ENCODE measurements around the gene TNIK. TPM values are rescaled to one million over a fixed set of nuclear protein-coding genes. Genes with fewer than 3 reads are reported as not detected.

Gene TNIK
- total and polyA plus RNA-seq, 5 experiments from 2014 or later: 13.2 to 50.0 (median 16.1) TPM

- POLR2A ChIA-PET: interaction anchor here (0.6 to 1.0 kb wide), 2 partner anchors 16 to 26 kb away, joined by 3 to 8 read pairs; no protein-coding TSS in a partner anchor
- Mint-ChIP-seq H3K27ac (peak overlapping the region in 5 of 10 donors; percentile 14 to 76 (median 30)), H3K36me3 (peaks cover 0 to 8% (median 7%) of the 10 kb centered on the region in 3 donors), H3K9me3 (no peaks in the 10 kb centered on the region), H3K4me3 (no peak overlapping the region), H3K4me1 (peaks cover 25 to 76% (median 55%) of the 10 kb centered on the region in 4 donors), H3K27me3 (no peaks in the 10 kb centered on the region)
- ATAC-seq: no peak
- no peak for DNase-seq
Measured at GRCh38 chr3:171334465-171334811, 125.8 kb downstream of the TNIK start.

- Mint-ChIP-seq H3K27me3 (no peaks in the 10 kb centered on the region), H3K4me3 (no peak overlapping the region), H3K27ac (peak overlapping the region in 5 of 10 donors; percentile 14 to 76 (median 30)), H3K4me1 (peaks cover 22 to 76% (median 55%) of the 10 kb centered on the region in 4 donors), H3K36me3 (peaks cover 0 to 8% (median 7%) of the 10 kb centered on the region in 3 donors), H3K9me3 (no peaks in the 10 kb centered on the region)
- POLR2A ChIA-PET: interaction anchor here (1.0 kb wide), 1 partner anchor 26 kb away, joined by 3 read pairs; no protein-coding TSS in a partner anchor
- no peak for ATAC-seq
- no peak for DNase-seq
Measured at GRCh38 chr3:171333784-171334464, 126.3 kb downstream of the TNIK start.

GRCh38 chr3:171330938-171331337, 129.3 kb downstream of the TNIK start:
- POLR2A ChIA-PET: no interaction called here
- DNase-seq (no peak), ATAC-seq (no peak)
- no peak overlapping the region for H3K4me3 Mint-ChIP-seq
- peaks cover 0 to 8% (median 0%) of the 10 kb centered on the region in 3 donors for H3K36me3 Mint-ChIP-seq
- peak overlapping the region in 2 of 10 donors; percentile 14 to 49 for H3K27ac Mint-ChIP-seq
- peaks cover 19 to 76% (median 63%) of the 10 kb centered on the region in 4 donors for H3K4me1 Mint-ChIP-seq
- H3K9me3 Mint-ChIP-seq: no peaks in the 10 kb centered on the region
- H3K27me3 Mint-ChIP-seq: no peaks in the 10 kb centered on the region

GRCh38 chr3:171329746-171330145, 130.5 kb downstream of the TNIK start:
- Mint-ChIP-seq H3K4me3 (no peak overlapping the region), H3K36me3 (peaks cover 0 to 10% (median 0%) of the 10 kb centered on the region in 3 donors), H3K27me3 (no peaks in the 10 kb centered on the region), H3K27ac (peak overlapping the region in 3 of 10 donors; percentile 0 to 40 (median 11)), H3K4me1 (peaks cover 19 to 65% (median 55%) of the 10 kb centered on the region in 4 donors), H3K9me3 (no peaks in the 10 kb centered on the region)
- no peak for DNase-seq
- POLR2A ChIA-PET: interaction anchor here (0.6 kb wide), 1 partner anchor 116 kb away, joined by 3 read pairs; no protein-coding TSS in a partner anchor
- no peak for ATAC-seq

GRCh38 chr3:171328419-171329082, 131.7 kb downstream of the TNIK start:
- peak overlapping the region in 6 of 10 donors; percentile 43 to 82 (median 72) for H3K27ac Mint-ChIP-seq
- no peaks in the 10 kb centered on the region for H3K9me3 Mint-ChIP-seq
- peak; percentile 92 to 97 for ATAC-seq
- H3K27me3 Mint-ChIP-seq: no peaks in the 10 kb centered on the region
- POLR2A ChIA-PET: interaction anchor here (1.5 kb wide), 1 partner anchor 130 kb away, joined by 4 read pairs; no protein-coding TSS in a partner anchor
- H3K4me3 Mint-ChIP-seq: peak overlapping the region in 9 of 10 donors; percentile 42 to 77 (median 52)
- peaks cover 0 to 12% (median 8%) of the 10 kb centered on the region in 3 donors for H3K36me3 Mint-ChIP-seq
- DNase-seq: peak; percentile 11 to 77 (median 51)
- H3K4me1 Mint-ChIP-seq: peaks cover 18 to 62% (median 56%) of the 10 kb centered on the region in 4 donors

GRCh38 chr3:171327441-171328174, 132.6 kb downstream of the TNIK start:
- POLR2A ChIA-PET: interaction anchor here (1.5 kb wide), 1 partner anchor 131 kb away, joined by 4 read pairs; no protein-coding TSS in a partner anchor
- Mint-ChIP-seq H3K9me3 (no peaks in the 10 kb centered on the region), H3K27ac (peak overlapping the region in 2 of 10 donors; percentile 54 to 62), H3K27me3 (no peaks in the 10 kb centered on the region), H3K4me1 (peaks cover 18 to 67% (median 61%) of the 10 kb centered on the region in 4 donors), H3K4me3 (no peak overlapping the region), H3K36me3 (peaks cover 0 to 12% (median 8%) of the 10 kb centered on the region in 3 donors)
- DNase-seq (no peak), ATAC-seq (no peak)

- Mint-ChIP-seq H3K27me3 (no peaks in the 10 kb centered on the region), H3K4me1 (peaks cover 18 to 64% (median 59%) of the 10 kb centered on the region in 4 donors), H3K27ac (peak overlapping the region in 4 of 10 donors; percentile 5 to 52 (median 38)), H3K9me3 (no peaks in the 10 kb centered on the region), H3K4me3 (no peak overlapping the region), H3K36me3 (peaks cover 0 to 12% (median 8%) of the 10 kb centered on the region in 3 donors)
- POLR2A ChIA-PET: no interaction called here
- no peak for ATAC-seq
- no peak for DNase-seq
Measured at GRCh38 chr3:171326717-171327440, 133.3 kb downstream of the TNIK start.

GRCh38 chr3:171323938-171324536, 136.2 kb downstream of the TNIK start:
- peak overlapping the region in 6 of 10 donors; percentile 4 to 64 (median 16) for H3K27ac Mint-ChIP-seq
- H3K4me1 Mint-ChIP-seq: peaks cover 11 to 53% (median 42%) of the 10 kb centered on the region in 4 donors

GRCh38 chr3:171321559-171322360, 138.4 kb downstream of the TNIK start:
- peaks cover 6 to 34% (median 25%) of the 10 kb centered on the region in 4 donors for H3K4me1 Mint-ChIP-seq
- no peaks in the 10 kb centered on the region for H3K9me3 Mint-ChIP-seq
- POLR2A ChIA-PET: no interaction called here
- ATAC-seq (no peak), DNase-seq (no peak)
- H3K27ac Mint-ChIP-seq: peak overlapping the region in 1 of 10 donors; percentile 55
- no peak overlapping the region for H3K4me3 Mint-ChIP-seq
- H3K36me3 Mint-ChIP-seq: peaks cover 0 to 12% (median 8%) of the 10 kb centered on the region in 3 donors
- no peaks in the 10 kb centered on the region for H3K27me3 Mint-ChIP-seq

More at GRCh38 chr3:171323938-171324536, 136.2 kb downstream of the TNIK start:
- H3K4me3 Mint-ChIP-seq: peak overlapping the region in 1 of 10 donors; percentile 6
- H3K27me3 Mint-ChIP-seq: no peaks in the 10 kb centered on the region
- no peaks in the 10 kb centered on the region for H3K9me3 Mint-ChIP-seq
- POLR2A ChIA-PET: interaction anchor here (0.6 kb wide), 1 partner anchor 27 kb away, joined by 3 read pairs; no protein-coding TSS in a partner anchor
- no peak for ATAC-seq
- peaks cover 0 to 12% (median 8%) of the 10 kb centered on the region in 3 donors for H3K36me3 Mint-ChIP-seq
- no peak for DNase-seq

- no peak for DNase-seq
- Mint-ChIP-seq H3K36me3 (peaks cover 0 to 12% (median 8%) of the 10 kb centered on the region in 3 donors), H3K9me3 (no peaks in the 10 kb centered on the region), H3K27ac (peak overlapping the region in 2 of 10 donors; percentile 10 to 55), H3K4me3 (no peak overlapping the region), H3K27me3 (no peaks in the 10 kb centered on the region), H3K4me1 (peaks cover 8 to 38% (median 29%) of the 10 kb centered on the region in 4 donors)
- no peak for ATAC-seq
- POLR2A ChIA-PET: no interaction called here
Measured at GRCh38 chr3:171320750-171321558, 139.3 kb downstream of the TNIK start.
